Kidney (tissue), 14 donors: ENCODE data around the gene GALNT7. TPM values are rescaled to one million over a fixed set of nuclear protein-coding genes. Genes with fewer than 3 reads are reported as not detected.
A peak's percentile ranks its signal among the peaks of the same experiment; 100 is the strongest.

Experiments
- DNase-seq, 5 donors: peaks; one replicate each; pipeline ENCODE4 v3.0.0-alpha.2; 2013 to 2020
- FAIRE-seq: peaks from 2 replicates; lab custom pipeline; 2012; peaks lifted over from hg19 to GRCh38; lab: Jason Lieb, UNC
- H3K27ac ChIP-seq, 2 donors: one replicate each; pipeline ENCODE4 v1.7.0; 2013; ENCODE audit warnings: low read depth in 2 of 2, low read length in 2 of 2, inconsistent platforms in 1 of 2
- H3K27me3 ChIP-seq: one replicate; pipeline ENCODE4 v1.7.1; 2013; ENCODE audit warnings: low read length, inconsistent platforms; ENCODE audit not compliant: control insufficient read depth, insufficient read depth
- H3K36me3 ChIP-seq, 3 donors: one replicate each; pipeline versions ENCODE4 v1.7.0 to v1.7.1; 2013; ENCODE audit warnings: low read length in 3 of 3, control low read depth in 1 of 3, inconsistent platforms in 1 of 3; ENCODE audit not compliant: insufficient read depth in 3 of 3, control insufficient read depth in 2 of 3
- H3K4me1 ChIP-seq, 3 donors: one replicate each; pipeline versions ENCODE4 v1.7.0 to v1.7.1; 2013; ENCODE audit warnings: low read length in 3 of 3, inconsistent platforms in 1 of 3, low read depth in 1 of 3; ENCODE audit not compliant: control insufficient read depth in 2 of 3, insufficient read depth in 2 of 3
- H3K4me3 ChIP-seq, 3 donors: one replicate each; pipeline versions ENCODE4 v1.7.0 to v1.8.1; 2013; ENCODE audit warnings: low read length in 3 of 3, control low read depth in 1 of 3, inconsistent platforms in 1 of 3
- H3K9ac ChIP-seq, 3 donors: one replicate each; pipeline versions ENCODE4 v1.7.0 to v1.7.1; 2013; ENCODE audit warnings: low read length in 3 of 3, control low read depth in 1 of 3, inconsistent platforms in 1 of 3
- H3K9me3 ChIP-seq, 3 donors: one replicate each; pipeline versions ENCODE4 v1.7.0 to v1.7.1; 2013; ENCODE audit warnings: low read length in 3 of 3, control low read depth in 1 of 3, inconsistent platforms in 1 of 3; ENCODE audit not compliant: control insufficient read depth in 2 of 3, insufficient read depth in 1 of 3
- CTCF ChIP-seq: IDR thresholded peaks from 3 replicates; pipeline ENCODE4 v1.5.1; 2012; ENCODE audit warnings: mild to moderate bottlenecking, moderate library complexity, borderline replicate concordance; ENCODE audit not compliant: insufficient read depth; ENCODE audit errors: extremely low read depth
- intact Hi-C: fragments of 100-400 bp; cut with DNase I; formaldehyde crosslinking; loops from one replicate; pipeline ENCODE4 v1.11.1; 2022
- polyA plus RNA-seq: library from polyadenylated mRNA; stranded (reverse); fragments of 350-450 nt; fragmentation: Illumina TruSeq; extraction: RNeasy Lipid Tissue Mini Kit (QIAGEN cat#74804); gene quantifications from one replicate; pipeline ENCODE4 v1.2.3, GENCODE V29; 2014; ENCODE audit warnings: low read depth, low replicate concordance; ENCODE audit not compliant: insufficient read depth
- total RNA-seq: library from RNA; stranded (reverse); fragmentation: NEBNext Ultra II Directional; extraction: Animal tissue kit (Norgen Biotek cat#: 25700); gene quantifications from one replicate; pipeline ENCODE4 v1.2.1, GENCODE V29; 2021
- donor health status: control.
- donor health status: control.
- donor health status: control.
- donor health status: control.
- donor health status: control.
- donor health status: DM: yes; HTN: yes; CAD: no.
- donor health status: Normal renal cell carcinoma (clear cell type).

The GALNT7 gene
- total and polyA plus RNA-seq, 2 donors from 2014 or later: 3.8 to 25.6 TPM

- Histone ChIP-seq H3K4me1 (peaks cover 0 to 2% (median 0%) of the 10 kb centered on the region in 3 donors), H3K27ac (no peak overlapping the region), H3K9ac (no peak overlapping the region), H3K4me3 (no peak overlapping the region), H3K9me3 (peaks cover 0 to 16% (median 4%) of the 10 kb centered on the region in 3 donors), H3K27me3 (no peaks in the 10 kb centered on the region), H3K36me3 (no peaks in the 10 kb centered on the region)
- intact Hi-C loops: no loop called here
- no peak for FAIRE-seq
- TF ChIP-seq CTCF: peak; percentile 37
- peak in 2 of 5 donors; percentile 17 to 50 for DNase-seq
Measured at GRCh38 chr4:173288296-173288695, 119.7 kb downstream of the GALNT7 start.

- no peak for TF ChIP-seq CTCF
- intact Hi-C loops: no loop called here
- H3K36me3 ChIP-seq: no peaks in the 10 kb centered on the region
- H3K27me3 ChIP-seq: no peaks in the 10 kb centered on the region
- H3K9ac ChIP-seq: no peak overlapping the region
- peaks cover 0 to 2% (median 0%) of the 10 kb centered on the region in 3 donors for H3K4me1 ChIP-seq
- no peak overlapping the region for H3K4me3 ChIP-seq
- peaks cover 0 to 15% (median 4%) of the 10 kb centered on the region in 3 donors for H3K9me3 ChIP-seq
- H3K27ac ChIP-seq: no peak overlapping the region
- no peak for FAIRE-seq
- no peak for DNase-seq
Measured at GRCh38 chr4:173288698-173289352, 120.2 kb downstream of the GALNT7 start.

GRCh38 chr4:173289353-173289727 lies 120.7 kb downstream of the GALNT7 start:
- H3K9me3 ChIP-seq: peaks cover 0 to 10% (median 4%) of the 10 kb centered on the region in 3 donors
- H3K27me3 ChIP-seq: no peaks in the 10 kb centered on the region
- intact Hi-C loops: no loop called here
- H3K4me1 ChIP-seq: peaks cover 0 to 2% (median 0%) of the 10 kb centered on the region in 3 donors
- no peak overlapping the region for H3K27ac ChIP-seq
- no peaks in the 10 kb centered on the region for H3K36me3 ChIP-seq
- no peak for TF ChIP-seq CTCF
- DNase-seq (no peak), FAIRE-seq (no peak)
- H3K4me3 ChIP-seq: no peak overlapping the region
- H3K9ac ChIP-seq: no peak overlapping the region
